ENCODE data around the gene TPCN1.

The TPCN1 gene

GRCh38 chr12:113221181-113221996, at the start of gene TPCN1:
Gene TPCN1, plus strand, starts transcription at chr12:113221464. Its CDS starts 5,389 bp downstream, at chr12:113226853.
- DNase-seq: peak; percentile 100

GRCh38 chr12:113171543-113171942, 49.7 kb upstream of the TPCN1 start:
- DNase-seq: no peak

GRCh38 chr12:113172185-113172584, 49.1 kb upstream of the TPCN1 start:
- no peak for DNase-seq

- DNase-seq: no peak
These were observed 48.1 kb upstream of the TPCN1 start for GRCh38 chr12:113173081-113173698.

GRCh38 chr12:113174461-113175384, 46.5 kb upstream of the TPCN1 start:
- DNase-seq: peak; percentile 75

GRCh38 chr12:113179023-113179422, 42.2 kb upstream of the TPCN1 start:
- DNase-seq: no peak

GRCh38 chr12:113180333-113180732, 40.9 kb upstream of the TPCN1 start:
- DNase-seq: no peak

- DNase-seq: no peak
These were observed 39.3 kb upstream of the TPCN1 start for GRCh38 chr12:113181975-113182374.

- no peak for DNase-seq
These were observed 38.2 kb upstream of the TPCN1 start for GRCh38 chr12:113183030-113183589.

- DNase-seq: no peak
These were observed 37.0 kb upstream of the TPCN1 start for GRCh38 chr12:113184098-113184899.

GRCh38 chr12:113184900-113185179, 36.4 kb upstream of the TPCN1 start:
- DNase-seq: peak; percentile 94

- DNase-seq: peak; percentile 88
These were observed 35.9 kb upstream of the TPCN1 start, which contains the start of the genes DDX54 and RITA1 for GRCh38 chr12:113185180-113186032. Gene DDX54, minus strand, starts transcription at chr12:113185478. Its CDS starts 27 bp downstream, at chr12:113185451. Gene RITA1, plus strand, starts transcription at chr12:113185721. Its CDS starts 1,026 bp downstream, at chr12:113186747.

- DNase-seq: no peak
These were observed 35.3 kb upstream of the TPCN1 start for GRCh38 chr12:113186033-113186365.

GRCh38 chr12:113186666-113187325, 34.5 kb upstream of the TPCN1 start:
- DNase-seq: no peak

GRCh38 chr12:113189361-113189760, 31.9 kb upstream of the TPCN1 start:
- DNase-seq: no peak

GRCh38 chr12:113190761-113191160, 30.5 kb upstream of the TPCN1 start:
- no peak for DNase-seq

GRCh38 chr12:113191227-113191626, 30.0 kb upstream of the TPCN1 start:
- DNase-seq: no peak

GRCh38 chr12:113194971-113195391, 26.3 kb upstream of the TPCN1 start:
- no peak for DNase-seq

GRCh38 chr12:113195598-113195997, 25.7 kb upstream of the TPCN1 start:
- DNase-seq: no peak

GRCh38 chr12:113196582-113196981, 24.7 kb upstream of the TPCN1 start:
- DNase-seq: no peak

GRCh38 chr12:113196990-113197389, 24.3 kb upstream of the TPCN1 start:
- peak; percentile 80 for DNase-seq

Measured in femur (tissue), 1 donor.